HG03108 (cell line): ENCODE data around the gene HHATL.

Experiments used
- ATAC-seq: cut with Tn5 transposase; IDR thresholded peaks from one replicate; pipeline ENCODE4 v1.9.1; 2021; ENCODE audit warnings: moderate library complexity; ENCODE audit not compliant: unreplicated experiment

HHATL gene

GRCh38 chr3:42685891-42686820, 16.4 kb downstream of the HHATL start:
- ATAC-seq, result no peak

- no peak for ATAC-seq
Measured at GRCh38 chr3:42685363-42685881, 17.2 kb downstream of the HHATL start, which contains the start of gene KLHL40. Gene KLHL40 (plus strand): TSS chr3:42685537. CDS start chr3:42685619, 82 bp downstream.

GRCh38 chr3:42684632-42685362, 17.8 kb downstream of the HHATL start:
- ATAC-seq, result no peak

- no peak for ATAC-seq
Measured at GRCh38 chr3:42683875-42684598, 18.6 kb downstream of the HHATL start.

GRCh38 chr3:42682301-42683070, 20.1 kb downstream of the HHATL start:
- ATAC-seq, result no peak

- no peak for ATAC-seq
Measured at GRCh38 chr3:42681361-42682038, 21.1 kb downstream of the HHATL start.

- ATAC-seq, result no peak
Measured at GRCh38 chr3:42680806-42681205, 21.8 kb downstream of the HHATL start.

- no peak for ATAC-seq
Measured at GRCh38 chr3:42680271-42680670, 22.3 kb downstream of the HHATL start.

- ATAC-seq, result no peak
Measured at GRCh38 chr3:42678447-42678846, 24.2 kb downstream of the HHATL start.

GRCh38 chr3:42675909-42676308, 26.7 kb downstream of the HHATL start:
- no peak for ATAC-seq

GRCh38 chr3:42674146-42674545, 28.5 kb downstream of the HHATL start:
- ATAC-seq, result no peak

- ATAC-seq, result no peak
Measured at GRCh38 chr3:42673082-42673481, 29.5 kb downstream of the HHATL start.

GRCh38 chr3:42672515-42672914, 30.1 kb downstream of the HHATL start:
- ATAC-seq, result no peak

GRCh38 chr3:42670670-42671069, 31.9 kb downstream of the HHATL start:
- ATAC-seq, result no peak

- ATAC-seq, result no peak
Measured at GRCh38 chr3:42670051-42670576, 32.5 kb downstream of the HHATL start.

- ATAC-seq, result no peak
Measured at GRCh38 chr3:42668793-42669217, 33.8 kb downstream of the HHATL start.

- no peak for ATAC-seq
Measured at GRCh38 chr3:42668413-42668760, 34.2 kb downstream of the HHATL start.

- no peak for ATAC-seq
Measured at GRCh38 chr3:42667523-42668412, 34.8 kb downstream of the HHATL start.
